ENCODE results near the gene THSD7A.

Gene THSD7A

DNA sequence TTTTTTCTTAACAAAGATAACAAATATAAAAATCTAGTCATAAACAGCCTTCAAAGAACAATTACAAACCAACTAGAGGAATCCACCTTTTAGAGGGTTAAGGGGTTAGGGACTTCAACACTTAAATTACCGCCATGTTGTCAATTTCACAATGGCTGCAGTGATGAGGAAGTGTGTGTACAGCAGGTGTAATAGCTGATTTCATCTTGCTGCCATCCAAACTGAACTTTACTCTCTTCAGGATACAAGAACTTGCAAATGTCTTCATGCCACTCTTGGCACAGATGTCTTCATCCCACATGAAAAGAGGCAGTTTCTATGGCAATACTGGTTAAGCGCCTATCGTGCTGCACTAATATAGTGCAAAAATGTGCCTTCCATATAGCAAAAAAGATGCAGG, 457.4 kb downstream of the THSD7A start:
- no peak for DNase-seq

DNA sequence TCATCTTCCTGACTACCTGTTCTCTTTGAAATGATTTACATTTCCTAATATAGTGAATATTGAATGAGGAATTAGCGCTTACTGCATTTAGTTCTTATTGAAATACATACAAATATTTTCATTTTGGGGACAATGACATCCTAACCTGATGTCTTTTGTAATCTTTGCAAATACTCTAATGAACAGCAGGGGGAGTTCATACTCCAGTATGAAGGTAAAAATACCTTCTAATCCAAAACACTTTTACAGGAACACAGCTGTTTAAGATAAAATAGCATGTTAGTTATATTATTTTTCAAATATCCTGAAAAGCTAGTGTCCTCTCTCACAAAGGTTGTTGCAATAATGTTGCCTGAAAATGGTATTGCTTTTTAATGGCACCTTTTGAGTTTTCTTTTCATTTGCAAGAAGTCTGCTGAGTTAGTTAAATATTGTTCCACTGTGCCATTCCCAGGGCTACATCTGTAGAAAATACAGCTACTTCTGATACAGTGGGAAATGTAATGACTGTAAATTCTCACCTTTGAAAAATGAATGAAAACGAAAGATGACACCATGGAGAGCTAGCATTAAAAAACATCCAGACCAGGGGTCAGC, 458.4 kb downstream of the THSD7A start:
- peak; percentile 18 for DNase-seq

DNA sequence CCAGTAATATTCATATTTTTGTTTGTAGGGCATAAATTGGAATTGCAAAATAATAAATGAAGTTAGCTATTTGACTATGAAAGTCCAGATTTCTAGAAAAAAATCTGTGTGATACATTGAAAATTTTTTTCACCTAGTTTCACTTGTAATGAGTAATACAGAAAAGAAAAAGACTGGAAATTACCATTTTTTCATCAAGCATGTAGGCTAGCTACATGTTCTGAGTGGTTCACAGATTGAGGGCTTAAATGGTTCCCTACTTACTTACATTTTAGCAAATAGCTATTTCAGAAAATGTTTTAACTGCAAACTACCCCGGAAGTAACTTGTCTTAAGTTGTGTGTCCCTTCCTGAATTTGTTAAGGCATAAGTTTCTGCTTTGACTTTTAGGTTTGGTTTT, 462.3 kb downstream of the THSD7A start:
- DNase-seq, result no peak

DNA sequence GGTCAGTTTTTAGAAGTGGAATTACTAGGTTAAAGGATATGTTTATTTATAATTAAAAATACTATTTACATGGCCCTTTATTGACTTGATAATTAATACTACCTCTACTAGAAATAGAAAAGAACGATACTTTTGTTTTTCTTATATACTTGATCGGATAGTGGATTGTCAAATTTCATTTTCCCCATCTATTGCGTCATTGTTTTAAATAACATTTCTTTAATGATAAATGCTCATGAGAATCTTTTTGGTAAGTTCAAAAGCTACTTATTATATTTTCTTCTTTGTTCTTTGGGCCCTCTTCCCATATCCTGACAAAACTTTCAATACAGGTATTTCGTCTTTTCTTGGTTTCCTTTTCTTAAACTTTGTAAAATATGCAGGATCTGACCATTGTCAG, 465.9 kb downstream of the THSD7A start:
- no peak for DNase-seq

DNA sequence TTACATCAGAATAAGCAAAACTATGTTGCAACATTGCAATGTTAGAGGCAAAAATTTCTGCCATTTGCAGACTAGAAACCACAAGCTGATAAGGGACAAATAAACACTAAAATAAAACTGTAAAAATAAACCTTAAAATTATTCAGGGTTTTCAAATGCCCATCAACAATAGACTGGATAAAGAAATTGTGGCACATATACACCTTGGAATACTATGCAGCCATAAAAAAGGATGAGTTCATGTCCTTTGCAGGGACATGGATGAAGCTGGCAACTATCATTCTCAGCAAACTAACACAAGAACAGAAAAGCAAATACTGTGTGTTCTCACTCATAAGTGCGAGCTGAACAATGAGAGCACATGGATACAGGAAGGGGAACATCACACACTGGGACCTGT, 473.4 kb downstream of the THSD7A start:
- DNase-seq, result no peak

DNA sequence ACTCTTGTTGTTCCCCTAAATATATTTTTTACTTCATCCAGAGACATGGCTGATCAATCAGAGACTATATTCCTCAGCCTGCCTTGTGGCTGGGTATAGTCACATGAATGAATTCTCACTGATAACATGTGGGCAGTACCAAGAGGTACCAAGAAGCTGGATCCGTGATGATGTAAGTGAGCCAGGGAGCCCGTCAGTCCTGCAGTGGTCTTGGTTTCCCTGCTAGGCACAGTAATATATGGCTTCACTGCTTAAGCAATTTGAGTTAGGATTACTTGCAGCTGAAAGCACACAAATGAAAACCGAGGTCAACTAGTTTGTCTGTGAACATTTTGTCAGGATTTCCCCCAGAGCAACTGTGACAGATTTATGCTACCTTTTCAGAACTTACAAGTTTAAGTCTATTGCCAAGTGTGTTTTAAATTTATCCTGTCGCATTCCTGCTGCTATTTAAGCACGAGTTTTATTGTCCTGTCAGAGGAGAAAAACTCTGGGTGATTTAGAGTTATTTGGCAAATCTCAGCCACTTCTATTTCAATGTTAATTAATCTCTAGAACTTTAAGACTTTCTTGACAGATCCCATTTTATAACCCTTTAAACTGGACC, 476.5 kb downstream of the THSD7A start:
- DNase-seq, result no peak

DNA sequence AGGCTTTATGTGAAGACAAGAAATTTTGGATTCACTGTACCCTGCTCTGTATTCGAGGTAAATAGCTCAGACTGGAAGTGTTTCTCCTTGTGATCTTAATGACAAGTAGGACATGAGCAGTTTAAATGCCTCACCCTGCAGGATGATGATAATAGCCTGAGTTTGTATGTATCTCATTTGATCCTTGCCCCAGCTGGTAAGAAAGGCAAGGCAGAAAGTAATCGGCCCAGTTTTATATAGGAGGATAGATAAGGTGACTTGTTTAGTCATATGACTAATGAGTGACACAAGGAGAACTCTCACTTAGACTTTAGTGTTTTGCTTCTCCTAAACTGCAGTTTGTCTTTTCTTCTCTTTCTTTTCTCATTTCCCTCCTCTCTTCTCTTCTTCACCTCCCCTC, 485.7 kb downstream of the THSD7A start:
- no peak for DNase-seq

DNA sequence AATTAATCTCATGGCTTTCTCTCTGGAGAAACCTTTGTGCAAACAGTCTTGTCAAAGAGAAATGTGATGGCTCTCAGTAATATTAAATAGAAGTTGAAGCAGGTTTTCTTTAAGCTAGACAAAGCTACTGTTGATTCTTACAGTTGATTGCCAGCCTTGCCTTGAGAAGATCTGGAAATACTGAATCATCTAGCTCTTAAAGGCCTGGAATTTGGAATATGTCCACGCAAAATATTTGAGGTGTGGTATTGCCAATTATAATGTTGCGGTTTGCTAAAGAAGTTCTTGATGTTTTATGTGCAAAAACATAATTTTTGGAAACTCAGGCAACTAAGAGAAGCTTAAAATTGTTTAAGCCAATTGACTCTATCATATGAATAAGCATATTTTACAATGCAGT, 486.4 kb downstream of the THSD7A start:
- no peak for DNase-seq

DNA sequence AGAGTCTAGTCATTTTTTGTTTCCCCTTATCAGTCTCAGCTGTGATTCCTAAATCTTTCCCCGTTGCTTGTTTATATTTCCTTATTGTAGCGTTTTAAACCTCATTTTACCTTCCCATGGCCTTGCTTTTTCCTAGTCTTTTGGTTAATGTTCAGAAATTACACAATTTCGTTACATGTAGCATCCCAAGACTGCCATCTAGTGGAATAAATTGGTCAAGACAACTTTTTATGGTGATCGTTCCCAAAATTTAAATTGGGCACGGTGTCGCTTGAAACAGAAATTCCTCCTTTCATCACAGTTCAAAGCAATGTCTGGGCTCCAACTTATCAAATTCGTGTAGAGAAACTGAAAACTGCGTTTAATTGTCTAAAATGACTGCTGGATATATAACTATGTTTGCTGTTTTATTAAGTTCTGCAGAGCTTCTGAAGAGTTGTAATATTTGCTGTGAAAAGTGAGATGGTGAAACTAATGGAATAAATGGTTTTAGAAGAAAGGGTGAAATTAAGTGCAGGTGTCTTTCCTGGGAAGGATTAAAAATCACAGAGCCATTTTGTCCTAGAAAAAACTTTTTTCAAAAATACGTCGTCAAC, 488.1 kb downstream of the THSD7A start:
- peak; percentile 34 for DNase-seq

DNA sequence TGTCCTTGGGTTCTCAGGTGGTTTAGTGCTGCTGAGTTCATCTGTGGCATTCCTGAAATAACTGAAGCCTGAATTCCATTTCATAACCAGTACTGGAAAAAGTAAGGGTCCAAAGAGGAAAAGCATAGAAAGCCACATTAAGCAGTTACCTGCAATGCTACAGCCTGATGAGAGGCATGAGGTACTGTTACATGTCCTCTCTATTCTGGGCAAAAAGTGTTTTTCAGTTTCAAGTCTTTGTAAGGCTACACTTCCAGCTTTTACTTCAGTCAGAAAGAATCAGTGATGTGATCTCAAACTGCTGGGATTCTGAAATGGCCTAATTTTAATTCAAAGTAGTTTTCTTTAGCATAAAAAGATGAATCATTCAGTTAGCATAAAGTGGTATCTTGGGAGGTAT, 488.9 kb downstream of the THSD7A start:
- DNase-seq, result no peak

DNA sequence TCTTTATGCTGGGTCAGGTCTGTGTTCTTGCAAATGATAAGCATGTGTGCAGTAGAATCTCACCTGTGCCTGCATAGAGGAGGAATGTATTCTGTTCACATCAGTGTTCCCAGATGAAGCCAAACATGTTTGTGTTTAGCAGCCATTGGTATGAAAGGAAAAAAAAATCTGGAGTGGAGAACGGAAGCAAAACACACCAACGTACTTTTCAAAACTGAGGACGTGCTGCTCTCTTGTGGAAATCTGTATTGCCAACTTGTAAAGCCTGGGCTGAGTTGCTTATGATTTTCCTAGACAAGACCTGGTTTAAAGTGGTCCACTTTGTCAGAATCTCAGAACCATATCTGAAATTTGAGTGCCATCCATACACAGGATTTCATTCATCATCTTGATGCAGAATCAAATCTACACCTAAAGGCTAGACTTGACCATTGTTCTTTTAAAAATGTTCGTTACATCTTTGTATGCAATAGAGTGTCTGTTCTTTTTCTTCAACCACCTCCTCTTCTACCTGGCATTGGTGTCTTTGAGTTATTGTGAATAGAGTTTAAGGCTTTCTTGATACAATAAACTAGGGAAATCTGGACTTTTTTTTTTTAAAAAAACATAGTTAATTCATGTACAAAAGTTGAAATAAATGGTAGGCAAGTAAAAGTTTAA, 490.6 kb downstream of the THSD7A start:
- peak; percentile 55 for DNase-seq

DNA sequence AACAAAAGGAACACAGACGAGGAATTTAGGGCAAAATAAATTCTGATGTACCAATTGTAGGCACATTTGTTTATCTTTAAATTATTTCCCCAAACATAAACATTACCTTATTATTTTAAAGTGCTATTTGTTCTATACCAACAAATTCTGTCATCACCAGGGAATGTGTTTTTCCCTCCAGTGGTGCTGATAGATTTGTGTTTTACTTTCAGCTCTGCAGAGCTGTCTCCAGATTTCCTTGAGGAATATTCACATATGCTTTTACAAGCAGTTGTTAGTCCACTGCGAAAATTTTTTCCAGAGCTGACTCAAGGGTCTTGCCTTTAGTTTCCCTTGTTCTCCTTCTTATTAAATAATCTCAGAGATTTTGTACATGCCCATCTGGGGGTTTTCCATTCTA, 495.6 kb downstream of the THSD7A start:
- DNase-seq, result no peak

DNA sequence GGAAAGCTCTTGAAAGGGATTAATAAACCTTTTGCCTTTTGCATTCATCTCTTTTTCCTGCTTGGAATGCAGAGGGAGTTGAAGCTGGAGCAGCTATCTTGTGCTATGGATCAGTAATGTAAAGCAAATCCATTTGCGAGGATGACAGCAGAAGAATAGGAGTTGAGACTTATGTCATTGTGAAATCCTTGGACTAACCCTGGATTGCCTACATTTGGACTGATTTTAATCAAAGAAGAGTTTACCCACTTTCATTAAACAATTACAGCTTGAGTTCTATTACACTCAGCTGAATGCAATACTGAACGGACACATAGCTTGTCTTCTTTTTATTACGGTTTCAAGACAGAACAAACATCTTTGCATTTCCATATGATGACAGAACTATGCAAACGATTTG, 496.1 kb downstream of the THSD7A start:
- no peak for DNase-seq

DNA sequence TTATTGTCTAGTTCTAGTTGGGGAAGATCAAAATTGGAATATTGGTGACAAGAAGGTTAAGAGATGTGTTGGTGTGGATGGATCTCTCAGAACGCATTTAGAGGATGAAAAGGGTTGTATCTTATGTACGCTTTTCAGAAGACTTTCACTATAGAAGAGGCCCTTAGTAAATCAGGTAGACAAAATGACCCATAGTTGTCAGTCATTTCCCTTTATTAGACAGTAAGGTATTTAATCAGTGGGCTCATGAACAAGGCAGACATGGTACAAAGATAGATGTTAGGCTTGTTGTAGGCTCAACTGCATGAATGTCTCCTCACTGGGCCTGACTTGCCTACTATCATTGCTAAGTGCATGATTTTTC, 499.2 kb downstream of the THSD7A start:
- DNase-seq, result no peak

DNA sequence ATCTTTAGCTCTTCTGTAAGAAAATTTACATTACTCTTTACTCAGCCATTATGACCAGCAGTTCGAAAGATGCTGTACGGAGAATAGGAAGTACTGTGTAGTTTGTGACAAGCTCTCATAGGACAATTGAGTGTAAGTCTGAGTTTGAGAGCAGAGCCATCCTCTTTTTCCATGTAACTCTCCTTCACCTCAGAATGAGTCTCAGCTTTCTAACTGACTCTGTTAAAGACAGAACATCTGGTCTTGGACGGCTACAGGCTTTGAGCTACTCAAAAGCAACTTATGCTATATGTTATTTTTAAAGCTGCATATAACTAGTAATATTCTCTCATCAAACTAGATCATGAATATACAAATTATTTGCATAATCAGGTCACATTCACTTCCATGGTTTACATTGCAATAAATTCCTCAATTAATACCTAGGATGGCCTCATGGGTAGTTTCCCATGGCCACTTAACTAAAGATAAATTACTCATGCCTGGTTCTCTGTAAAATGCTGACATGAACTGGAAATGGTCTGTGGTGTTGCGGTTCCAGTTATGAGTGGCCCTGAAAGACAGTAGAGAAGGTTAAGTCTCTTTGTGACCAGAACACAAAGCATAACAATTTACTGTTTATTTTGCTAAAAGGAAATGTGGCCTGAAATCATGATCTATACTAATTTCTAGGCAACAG, 499.7 kb downstream of the THSD7A start:
- DNase-seq, result no peak

DNA sequence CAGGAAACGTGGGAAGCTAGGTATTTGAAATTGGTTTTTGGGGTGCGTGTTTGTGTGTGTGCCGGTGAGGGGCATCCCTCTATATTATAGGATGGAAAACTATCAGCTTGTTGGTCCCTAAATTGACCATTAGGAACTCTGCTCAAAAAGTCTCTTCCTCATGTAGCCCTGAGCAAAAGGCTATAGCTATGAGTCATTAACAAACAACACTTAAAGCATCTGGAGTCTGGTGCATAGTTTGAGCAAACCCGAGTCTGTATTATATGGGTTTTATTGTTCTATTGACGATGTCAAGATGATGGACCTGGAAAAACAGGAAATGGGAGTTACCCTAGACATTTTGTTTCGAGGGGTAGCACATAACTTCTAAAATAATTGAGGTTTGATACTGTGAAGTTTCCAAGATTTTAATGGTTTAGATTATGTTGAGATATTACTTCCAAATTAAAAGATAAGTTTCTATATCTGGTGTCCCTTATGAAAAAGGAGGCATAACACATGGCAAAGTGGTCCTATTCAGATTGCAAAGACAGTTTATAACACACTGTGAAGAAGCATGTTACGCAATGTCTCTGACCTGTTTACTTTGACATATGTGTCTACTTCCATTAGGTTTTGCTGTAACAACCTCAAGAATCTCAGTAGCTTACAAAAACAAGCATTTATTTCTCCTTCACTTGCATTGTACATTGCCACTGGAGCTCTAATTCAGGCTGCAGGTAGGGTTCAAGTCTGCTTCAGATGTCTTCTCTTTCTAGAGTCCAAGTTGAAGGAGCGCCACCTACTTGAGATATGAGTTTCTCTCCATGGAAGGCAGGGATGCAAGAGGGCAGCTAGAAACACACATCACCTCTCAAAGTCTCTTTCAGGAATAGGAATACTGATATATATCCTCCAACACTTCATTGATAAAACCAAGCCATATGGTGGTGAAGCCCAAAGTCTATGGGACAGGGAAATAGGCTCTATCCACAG, 500.6 kb downstream of the THSD7A start:
- no peak for DNase-seq

DNA sequence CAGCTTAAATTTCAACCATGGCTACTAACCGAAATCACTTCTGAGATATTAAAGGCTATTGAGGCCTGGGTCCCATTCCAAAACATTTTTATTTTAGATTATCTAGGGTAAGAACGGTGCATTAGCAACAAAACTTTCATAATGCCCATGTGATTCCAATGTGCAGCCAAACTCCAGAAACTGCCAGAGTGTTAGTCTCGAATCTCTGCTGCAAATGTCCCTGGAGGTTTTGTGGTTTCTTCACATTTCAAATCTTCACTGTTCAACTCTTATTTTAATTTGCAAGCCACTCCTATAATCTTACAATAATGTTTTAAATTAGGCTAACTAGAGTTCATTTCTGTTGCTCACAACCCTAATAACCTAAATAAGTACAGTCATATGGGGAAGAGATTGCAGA, 501.3 kb downstream of the THSD7A start:
- DNase-seq, result no peak

DNA sequence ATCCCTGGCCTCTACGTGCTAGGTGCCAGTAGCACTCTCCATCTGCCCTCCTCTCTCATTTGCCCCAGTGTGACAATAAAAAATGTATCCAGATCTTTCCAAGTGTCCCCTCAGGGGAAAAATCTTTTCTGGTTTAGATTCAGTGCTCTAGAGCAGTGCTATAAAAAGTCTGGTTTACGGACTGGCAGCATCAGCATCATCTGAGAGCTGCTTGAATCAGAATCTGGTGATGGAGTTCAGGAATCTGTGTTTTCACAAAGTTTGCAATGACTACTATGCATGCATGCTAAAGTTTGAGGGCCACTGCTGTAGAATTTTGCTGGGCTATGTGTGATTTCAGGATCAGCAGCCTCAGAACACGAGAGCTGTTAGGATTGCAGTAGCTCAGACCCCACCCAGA, 501.8 kb downstream of the THSD7A start:
- no peak for DNase-seq

DNA sequence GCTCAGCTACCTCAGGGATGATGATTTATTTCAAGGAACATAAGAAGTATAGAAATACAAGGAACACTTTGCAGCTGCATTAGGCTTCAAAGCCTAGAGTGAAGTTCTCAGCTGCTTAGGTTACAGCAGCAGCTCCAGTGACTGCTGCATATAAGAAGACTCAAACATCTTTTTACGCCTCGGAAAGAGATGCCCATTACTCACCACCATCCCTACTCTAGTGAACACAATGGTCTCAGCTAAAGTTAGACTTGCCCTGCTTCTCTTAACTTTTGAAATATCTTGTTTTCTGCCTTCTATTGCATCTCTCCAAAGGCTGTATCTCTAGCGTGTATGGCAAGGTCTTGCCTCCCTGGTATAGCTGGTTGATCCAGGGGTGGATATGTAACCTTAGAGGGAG, 502.4 kb downstream of the THSD7A start:
- no peak for DNase-seq

DNA sequence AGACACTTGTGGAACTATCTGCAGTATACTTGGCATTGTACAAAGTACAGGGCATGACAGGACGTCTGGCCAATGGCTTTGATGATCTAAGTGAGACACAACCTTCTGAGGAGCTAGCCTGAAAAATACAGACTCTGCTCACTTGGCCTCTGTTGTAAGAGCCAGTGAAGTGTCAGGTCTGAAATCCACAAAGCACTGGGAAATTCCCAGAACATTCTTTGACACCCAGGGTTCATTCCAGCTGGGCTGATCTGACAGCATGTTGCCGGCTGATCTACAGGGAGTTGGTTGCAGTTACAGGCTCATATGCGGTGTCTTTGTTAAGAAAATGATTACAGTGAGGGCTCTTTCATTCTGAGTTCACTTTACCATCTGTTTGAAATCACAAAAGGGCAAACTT, 503.7 kb downstream of the THSD7A start:
- DNase-seq, result no peak

DNA sequence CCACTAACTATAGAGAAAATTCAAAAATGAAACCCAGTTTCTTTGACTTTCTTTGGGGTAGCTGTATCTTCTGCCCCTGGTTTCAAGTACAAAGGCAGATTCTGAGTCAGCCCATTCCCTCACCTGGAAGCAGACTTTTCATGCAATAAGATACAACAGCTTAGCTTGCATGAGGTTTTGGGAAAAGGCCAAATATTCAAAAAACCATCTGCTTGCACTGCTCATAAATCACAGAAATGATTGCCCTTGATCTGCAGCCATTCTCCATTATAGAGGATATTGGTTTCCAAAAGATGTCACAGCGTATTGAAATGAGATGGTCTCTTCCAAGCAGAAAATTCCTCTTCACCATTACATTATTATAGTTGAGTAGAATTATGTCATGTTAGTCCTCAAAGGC, 504.4 kb downstream of the THSD7A start:
- DNase-seq, result no peak
